HL-60/S4 (cell line): ENCODE data around the gene RAD51B.
"Not testable (repeated sequence)": the region's sequence is repeated elsewhere in the genome, so short reads cannot be mapped to it uniquely, and the experiment has no call there.

Source experiments
- in situ Hi-C: fragments of 300-500 bp; cut with MboI; formaldehyde crosslinking; loops from 2 replicates; pipeline ENCODE4 v1.14.3; 2022; ENCODE audit warnings: low sequenced_read_pairs

RAD51B gene

DNA sequence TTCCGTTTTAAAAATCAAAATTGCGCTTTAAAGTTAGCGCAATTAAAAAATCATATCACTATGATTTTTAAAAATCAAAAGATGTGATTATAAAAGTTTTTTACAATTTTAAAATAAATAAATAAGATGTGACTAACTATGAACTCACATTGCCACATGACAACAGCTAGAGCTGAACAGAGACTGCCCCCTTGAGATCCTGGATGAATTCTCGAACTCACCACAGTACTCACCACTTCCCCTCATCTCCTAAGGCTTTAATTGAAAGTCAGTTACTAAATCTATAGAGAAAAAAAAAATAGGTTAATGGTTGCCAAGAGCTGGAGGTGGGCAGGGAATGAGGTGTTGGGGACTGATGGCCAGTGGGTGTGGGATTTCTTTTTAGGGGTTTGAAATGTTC lies 589.1 kb downstream of the RAD51B start:
- in situ Hi-C loops: no loop called here

DNA sequence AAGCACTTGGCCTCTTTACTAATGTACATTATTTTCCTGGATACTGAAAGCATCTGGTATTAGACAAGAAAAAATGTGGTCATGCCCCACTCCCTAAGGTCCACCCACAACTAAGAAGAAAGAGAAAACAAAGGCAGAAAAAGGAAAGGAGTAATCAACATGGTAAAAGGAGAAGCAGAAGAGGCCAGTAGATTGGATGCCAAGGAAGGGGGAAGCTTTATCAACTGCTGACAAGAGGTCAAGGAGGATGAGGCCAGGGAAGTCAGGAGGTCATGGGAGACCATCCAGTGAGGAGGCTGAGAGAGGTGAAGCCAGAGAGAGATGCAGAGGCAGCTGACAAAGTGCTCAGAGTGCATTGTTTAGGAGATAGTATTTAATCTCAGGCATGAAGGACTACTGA lies 589.8 kb downstream of the RAD51B start:
- in situ Hi-C loops: no loop called here

DNA sequence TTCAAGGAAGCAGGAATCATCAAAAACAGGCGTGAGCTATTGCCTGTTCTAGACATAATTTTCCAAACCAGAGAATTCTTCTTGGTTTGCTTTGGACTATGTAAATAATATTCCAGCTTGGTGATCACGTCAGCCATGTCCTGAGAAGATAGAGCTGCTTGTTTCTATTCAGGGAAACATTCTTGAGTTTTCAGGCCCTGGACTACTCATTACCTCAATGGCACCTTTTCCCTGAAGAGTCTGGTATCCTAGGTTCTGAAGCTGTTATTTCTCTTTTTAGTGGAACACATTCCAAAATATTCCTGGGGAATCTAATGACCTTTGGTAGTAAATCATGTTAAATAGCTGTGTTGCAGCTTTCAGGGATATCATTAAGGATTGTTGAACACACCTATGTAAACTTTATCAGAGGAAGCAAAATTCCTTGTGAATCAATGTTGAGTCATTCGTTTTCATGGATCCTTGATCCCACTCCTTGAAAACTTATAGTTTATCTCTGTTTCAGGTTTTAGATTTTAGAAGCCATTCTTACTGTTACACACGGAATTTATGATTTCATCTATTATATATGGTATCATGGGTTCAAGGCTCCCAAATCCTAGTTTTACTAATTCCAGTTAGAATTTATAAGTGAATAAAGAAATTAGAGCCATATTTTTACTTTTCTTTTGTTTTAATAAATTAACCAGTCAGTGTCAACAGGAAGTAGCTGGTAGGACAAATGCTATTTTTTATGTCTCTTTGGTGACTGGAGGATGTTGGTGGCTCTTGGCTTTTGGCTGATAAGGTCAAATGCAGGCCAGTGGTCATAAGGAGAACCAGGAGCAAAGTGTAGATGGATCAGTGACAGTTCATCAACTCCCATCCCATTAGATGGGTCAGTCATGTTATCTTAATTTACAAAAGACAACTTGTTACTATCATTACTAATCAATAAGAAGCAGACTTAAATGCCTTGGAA lies 593.2 kb downstream of the RAD51B start:
- in situ Hi-C loops: no loop called here

DNA sequence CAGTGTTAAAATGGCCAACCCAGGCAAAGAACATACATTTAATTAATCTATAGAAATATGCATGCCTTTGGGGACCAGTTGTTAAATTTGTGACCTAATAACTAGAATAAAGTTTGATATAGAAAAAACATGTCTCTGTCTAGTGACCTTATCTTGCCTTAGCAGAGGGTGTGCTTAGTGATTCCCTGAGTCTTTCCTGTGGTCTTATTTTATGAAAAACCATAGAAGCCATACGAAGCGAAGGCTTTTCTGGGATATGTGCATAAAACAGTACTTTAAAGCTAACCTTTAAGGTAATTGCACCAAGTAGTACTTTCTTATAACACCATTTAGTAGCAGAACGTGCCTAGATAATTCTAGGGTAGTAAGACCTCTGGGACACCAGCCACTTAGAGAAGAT lies 593.9 kb downstream of the RAD51B start:
- in situ Hi-C loops: no loop called here

DNA sequence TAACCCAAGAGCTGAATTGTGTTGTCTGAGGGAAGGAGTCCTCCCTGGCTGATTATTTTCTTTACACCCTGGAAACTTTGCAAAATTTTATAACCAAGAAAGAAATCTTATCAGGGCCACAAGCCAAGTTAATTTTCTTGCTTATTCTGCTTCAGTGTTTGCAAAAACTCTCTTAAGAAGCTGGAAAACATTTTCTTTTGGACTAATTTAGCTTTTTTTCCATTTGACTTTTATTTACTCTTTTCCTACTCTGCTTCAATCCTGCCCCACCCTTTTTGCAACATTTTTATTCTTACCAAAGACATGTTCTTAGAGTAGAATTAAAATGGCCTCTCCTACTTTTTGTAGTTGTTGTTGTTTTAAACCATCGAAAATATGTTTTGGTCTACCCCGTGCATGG lies 594.5 kb downstream of the RAD51B start:
- in situ Hi-C loops: no loop called here

DNA sequence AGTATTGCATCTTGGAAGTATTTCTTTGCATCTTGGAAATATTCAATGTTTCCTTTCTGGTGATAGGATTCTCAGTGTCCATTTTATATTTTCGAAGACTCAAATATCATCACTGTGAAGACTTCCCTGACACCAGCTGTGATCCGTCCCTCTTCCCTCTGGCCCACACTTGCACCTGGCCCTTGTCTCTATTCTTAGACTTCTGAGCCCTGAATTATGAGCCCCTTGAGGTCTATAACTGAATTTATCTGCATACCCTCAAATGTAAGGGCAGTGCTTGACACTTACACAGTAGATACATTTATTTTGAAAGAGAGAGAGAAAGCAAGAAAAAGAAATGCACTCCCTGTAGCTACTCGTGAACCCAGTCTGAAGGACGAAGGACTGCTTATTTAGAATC lies 596.6 kb downstream of the RAD51B start:
- in situ Hi-C loops: no loop called here

DNA sequence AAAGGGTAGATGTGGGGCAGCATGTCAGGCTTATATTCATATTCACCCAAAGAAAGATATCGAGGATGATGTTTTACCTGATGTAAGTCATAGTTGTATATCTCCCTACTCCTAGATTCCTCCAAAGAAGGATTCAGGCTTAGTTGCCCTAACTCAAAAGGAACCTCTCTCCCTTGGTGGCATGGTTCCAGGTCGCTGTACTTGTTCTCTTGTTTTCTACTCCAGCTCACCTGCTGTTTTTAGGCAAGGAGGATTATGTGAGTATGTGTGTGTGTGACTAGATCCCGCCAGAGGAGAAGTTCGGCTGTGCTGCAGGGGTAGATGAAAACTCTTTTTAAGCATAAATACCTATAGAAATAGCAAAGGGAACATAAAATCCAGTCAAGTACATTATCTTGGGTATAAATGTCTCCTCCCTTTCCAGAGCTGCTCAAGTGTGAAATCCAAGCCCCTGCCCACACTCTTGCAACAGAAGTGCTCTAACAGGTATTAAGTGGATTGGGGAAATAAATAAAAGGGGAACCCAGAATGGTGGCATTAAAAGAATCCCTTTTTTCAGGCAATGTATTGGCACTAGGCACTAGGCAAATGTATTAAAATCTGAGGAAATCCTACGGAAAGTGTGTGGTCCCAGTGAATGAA lies 597.6 kb downstream of the RAD51B start:
- in situ Hi-C loops: no loop called here

DNA sequence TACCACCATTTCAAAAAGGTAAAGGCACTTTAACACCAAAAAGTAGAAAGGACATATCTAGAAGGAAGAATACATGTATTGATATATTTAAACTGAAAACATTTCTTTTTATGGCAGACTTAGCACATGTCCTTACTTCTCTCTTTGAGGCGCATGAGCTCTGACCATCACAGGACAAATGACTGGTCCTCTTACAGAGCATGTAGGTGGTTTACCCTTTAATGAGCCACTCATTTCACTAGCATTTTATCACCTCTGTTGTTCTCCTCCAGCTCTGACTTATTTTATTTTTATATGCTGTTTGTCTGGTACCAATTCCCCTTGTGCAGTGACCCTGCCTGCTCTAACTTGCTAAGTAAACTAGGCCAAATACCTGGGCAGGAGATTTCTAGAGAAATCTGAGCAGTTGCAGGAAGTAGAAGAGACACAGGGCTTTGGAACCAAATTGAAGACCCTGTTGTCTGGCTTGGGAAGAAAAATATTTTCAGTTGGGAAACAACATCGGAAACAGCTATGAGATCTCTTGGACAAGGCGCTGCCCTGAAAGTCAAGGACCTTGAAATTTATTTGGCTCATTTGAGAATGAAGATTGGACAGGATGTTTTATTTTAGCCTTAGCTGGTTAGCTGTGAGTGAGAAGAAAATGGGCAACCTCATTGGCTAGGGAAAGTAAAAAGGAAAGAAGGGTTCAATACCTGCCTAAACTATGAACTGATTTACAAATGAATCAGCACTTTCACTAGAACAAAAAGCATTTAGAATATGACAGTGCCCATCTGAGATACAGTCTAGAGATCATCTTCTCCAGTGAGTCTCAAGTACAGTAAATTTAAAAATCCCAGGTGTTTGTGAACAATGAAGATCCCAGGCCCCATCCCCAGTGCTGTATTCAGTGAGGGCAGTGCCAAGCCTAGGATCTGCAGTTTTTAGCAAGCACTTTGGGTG lies 598.9 kb downstream of the RAD51B start:
- in situ Hi-C loops: no loop called here

DNA sequence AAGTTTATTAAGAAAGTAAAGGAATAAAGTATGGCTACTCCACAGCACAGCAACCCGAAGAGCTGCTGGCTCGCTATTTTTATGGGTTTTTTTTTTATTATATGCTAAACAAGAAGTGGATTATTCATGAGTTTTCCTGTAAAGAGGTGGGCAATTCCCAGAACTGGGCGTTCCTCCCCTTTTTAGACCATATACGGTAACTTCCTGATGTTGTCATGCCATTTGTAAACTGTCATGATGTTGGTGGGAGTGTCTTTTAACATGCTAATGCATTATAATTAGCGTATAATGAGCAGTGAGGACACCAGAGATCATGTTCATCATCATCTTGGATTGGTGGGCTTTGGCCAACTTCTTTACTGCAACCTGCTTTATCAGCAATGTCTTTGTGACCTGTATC lies 600.8 kb downstream of the RAD51B start:
- in situ Hi-C loops: no loop called here

DNA sequence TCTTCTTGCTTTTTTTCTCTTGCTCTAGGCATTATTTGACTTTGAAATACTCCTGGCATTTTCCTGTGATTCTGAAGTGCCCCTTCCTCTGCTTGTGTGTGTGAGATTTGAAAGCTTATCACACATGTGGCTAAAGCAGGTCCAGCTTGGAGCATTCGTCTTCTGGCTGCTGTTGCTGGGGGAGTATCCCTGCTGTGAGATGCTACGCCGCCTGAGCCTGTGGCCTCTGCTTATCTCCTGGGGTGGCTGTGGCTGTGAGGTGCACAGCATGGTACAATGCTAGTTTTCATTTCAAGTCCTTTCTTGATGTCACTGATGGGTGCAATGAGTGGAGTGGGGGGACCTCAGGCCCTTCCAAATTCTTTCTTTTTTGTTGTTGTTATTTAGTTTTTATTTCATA lies 601.5 kb downstream of the RAD51B start:
- in situ Hi-C loops: no loop called here

DNA sequence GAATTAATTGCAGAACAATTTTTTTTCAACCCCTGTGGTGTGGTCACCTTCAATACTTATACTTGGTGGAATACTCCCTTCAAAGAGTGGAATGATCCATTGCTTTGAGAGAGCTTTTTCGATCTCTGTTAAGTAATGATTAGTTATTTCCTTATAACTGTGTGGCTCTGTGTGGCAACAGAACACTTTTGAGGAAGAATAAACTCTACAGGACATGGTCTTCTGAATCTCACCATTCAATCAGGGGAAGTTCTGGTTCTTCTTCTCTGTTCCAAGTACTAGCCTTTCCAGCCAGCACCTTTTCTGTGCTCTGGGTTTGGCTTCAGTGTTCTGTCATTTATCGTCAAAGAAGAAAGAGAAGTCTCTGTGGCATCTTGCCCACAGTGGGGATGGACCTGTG lies 604.1 kb downstream of the RAD51B start:
- in situ Hi-C loops: no loop called here

DNA sequence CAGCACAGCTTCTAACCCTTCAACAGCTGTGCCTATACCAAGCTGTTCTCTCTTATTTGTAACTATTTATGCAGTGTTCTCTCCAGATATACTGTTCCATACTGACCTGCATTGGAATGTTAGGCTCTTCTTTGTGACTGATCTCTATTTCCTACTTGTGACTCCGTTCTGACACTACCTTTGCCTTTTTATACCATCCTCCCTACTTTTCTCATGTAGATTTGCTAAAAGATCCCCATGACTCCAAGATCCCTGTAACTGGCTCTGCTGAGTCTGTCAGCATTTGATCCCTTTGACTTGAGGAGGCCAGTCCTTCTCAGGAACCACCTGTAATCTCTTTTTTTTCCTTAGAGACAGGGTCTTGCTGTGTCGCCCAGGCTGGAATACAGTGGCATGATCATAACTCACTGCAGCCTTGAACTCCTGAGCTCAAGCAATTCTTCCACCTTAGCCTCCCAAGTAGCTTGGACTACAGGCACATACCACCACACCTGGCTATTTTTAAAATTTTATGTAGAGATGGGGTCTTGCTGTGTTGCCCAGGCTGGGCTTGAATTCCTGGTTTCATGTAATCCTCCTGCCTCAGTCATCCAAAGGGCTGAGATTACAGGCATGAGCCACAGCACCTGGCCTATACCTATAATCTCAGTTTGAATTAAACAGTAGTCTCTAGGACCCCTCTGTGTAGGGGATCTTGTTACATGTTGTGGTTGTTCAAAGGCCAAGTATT lies 605.0 kb downstream of the RAD51B start:
- in situ Hi-C loops: no loop called here

DNA sequence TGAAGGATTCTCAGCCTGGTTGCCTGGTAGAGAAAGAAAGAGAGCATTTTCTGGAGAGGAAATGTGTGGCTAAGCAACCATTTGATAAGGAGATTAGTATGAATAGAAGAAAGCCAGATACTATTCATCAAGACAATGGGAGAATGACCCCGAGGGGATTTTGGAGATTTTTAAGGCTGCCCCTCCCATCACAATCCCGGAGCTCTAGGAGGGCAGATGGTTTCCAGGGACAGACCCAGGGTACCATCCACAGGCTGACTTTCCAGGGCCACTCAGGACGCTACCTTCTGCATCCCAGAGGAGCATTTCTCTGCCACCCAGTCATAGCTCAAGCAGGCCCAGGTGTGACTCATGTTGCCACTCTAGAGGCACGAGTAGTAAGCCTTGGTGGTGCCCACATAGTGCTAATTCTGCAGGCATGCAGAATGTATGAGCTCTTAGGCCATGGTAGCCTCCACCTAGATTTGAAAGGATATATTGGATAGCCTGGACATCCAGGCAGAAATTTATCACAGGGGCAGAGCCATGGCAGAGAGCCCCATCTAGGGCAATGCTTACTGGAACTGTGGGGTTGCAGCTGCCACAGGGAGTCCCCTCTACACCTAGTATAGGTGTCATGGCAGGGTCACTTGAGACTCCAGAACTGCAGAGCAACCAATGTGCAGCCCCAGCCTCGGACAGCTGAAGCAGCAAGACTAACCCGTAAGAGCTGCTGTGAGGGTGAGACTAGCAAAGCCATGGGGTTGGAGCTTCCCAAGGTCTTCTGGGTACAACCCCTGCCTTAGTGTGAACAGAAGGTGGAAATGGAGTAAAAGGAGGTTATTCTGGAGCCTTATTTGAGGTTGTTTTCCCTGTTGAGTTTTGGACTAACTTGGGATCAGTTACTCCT lies 607.3 kb downstream of the RAD51B start:
- in situ Hi-C loops: no loop called here

DNA sequence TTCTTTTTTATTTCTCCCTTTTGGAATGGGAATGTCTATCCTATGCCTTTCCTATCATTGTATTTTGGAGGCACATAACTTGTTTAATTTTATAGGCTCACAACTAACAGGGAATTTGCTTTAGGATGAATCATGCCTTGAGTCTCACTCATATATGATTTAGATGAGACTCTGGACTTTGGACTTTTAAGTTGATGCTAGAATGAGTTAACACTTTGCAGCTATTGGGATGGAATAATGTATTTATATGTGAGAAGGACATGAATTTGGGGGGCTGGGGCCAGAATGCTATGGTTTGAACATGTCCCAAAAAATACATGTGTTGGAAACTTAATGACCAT lies 607.9 kb downstream of the RAD51B start:
- in situ Hi-C loops: no loop called here

DNA sequence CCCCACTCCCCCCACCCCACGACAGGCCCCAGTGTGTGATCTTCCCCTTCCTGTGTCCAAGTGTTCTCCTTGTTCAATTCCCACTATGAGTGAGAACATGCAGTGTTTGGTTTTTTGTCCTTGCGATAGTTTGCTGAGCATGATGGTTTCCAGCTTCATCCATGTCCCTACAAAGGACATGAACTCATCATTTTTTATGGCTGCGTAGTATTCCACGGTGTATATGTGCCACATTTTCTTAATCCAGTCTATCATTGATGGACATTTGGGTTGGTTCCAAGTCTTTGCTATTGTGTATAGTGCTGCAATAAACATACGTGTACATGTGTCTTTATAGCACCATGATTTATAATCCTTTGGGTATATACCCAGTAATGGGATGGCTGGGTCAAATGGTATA lies 609.3 kb downstream of the RAD51B start:
- in situ Hi-C loops: not testable (repeated sequence)

DNA sequence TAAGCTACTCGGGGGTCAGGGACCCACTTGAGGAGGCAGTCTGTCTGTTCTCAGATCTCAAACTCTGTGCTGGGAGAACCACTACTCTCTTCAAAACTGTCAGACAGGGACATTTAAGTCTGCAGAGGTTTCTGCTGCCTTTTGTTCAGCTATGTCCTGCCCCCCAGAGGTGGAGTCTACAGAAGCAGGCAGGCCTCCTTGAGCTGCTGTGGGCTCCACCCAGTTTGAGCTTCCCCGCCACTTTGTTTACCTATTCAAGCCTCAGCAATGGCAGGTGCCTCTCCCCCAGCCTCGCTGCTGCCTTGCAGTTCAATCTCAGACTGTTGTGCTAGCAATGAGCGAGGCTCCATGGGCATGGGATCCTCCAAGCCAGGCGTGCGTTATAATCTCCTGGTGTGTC lies 614.6 kb downstream of the RAD51B start:
- in situ Hi-C loops: not testable (repeated sequence)

DNA sequence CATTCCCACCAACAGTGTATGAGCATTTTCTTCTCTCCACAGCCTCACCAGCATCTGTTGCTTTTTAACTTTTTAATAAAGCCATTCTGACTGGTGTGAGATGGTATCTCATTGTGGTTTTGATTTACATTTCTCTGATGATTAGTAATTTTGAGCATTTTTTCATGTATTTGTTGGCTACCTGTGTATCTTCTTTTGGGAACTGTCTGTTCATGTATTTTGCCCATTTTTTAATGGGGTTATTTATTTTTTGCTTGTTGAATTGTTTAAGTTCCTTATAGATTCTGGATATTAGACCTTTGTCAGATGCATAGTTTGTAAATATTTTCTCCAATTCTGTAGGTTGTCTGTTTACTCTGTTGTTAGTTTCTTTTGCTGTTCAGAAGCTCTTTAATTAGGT lies 616.1 kb downstream of the RAD51B start:
- in situ Hi-C loops: not testable (repeated sequence)

DNA sequence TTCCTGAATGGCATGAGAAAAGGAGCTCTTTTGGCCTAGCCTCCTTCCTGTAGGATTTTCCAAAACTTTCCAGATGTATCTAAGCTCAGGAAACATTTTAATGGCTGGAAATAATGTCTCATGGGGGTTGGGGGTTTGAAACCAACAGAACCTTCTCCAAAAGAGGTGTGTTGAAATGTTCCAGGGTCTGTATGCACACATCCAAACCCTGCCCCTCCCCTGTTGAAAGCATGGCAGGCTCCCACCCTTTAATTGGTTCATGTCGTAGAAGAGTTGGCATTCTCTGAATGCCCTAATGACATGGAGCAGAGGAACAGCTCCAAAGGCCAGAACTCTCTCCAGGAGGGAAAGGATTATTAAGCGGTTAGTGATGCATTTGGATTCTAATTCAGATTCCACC lies 620.1 kb downstream of the RAD51B start:
- in situ Hi-C loops: no loop called here

DNA sequence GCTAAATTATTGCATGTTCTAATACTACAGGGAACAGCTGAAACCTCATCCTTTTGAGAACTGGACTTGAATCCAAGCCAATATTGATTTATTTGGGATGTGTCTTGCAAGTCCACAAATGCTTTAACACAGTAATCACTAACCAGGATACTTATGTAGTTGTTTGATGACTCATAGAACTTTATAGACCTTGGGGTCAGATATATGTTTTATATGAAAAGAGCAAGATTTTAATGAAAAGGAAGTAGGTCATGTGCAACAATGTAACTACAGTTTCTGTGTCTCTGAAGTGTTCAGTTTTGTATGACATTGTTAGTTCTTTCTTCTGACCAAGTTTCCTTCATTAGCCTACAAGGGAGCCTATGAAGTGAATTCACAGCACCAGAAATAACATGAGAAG lies 621.2 kb downstream of the RAD51B start:
- in situ Hi-C loops: no loop called here

DNA sequence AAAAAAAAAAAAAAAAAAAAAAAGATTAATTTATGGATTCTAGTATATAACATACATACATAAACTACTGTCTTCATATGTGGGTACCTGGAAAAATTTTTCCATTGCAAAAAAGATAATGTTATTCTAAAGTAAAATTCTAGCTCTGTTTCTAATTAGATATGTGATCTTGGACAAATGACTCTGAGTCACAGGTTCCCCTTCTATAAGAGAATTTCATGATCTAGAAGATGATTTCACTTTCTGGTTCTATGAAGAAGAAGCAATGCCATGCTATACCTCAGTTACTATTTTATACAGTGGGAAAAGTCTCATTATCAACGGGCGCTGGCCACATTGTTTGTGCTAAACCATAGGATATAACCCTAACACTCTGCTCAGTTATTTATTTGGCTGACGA lies 622.0 kb downstream of the RAD51B start:
- in situ Hi-C loops: no loop called here
